IPS DF 4.7 (cell line): ENCODE measurements around the gene CCDC34.

Experiments used
- DNase-seq: peaks from one replicate; pipeline ENCODE4 v3.0.0-alpha.2; 2013; ENCODE audit warnings: low spot score; ENCODE audit errors: extremely low read depth

Gene CCDC34

GRCh38 chr11:27392278-27393114 is 29.5 kb upstream of the CCDC34 start:
- no peak for DNase-seq

GRCh38 chr11:27391331-27392015 is 28.5 kb upstream of the CCDC34 start:
- DNase-seq, result no peak

GRCh38 chr11:27390318-27391295 is 27.6 kb upstream of the CCDC34 start:
- DNase-seq, result no peak

GRCh38 chr11:27388869-27389268 is 25.9 kb upstream of the CCDC34 start:
- DNase-seq, result no peak

GRCh38 chr11:27388001-27388400 is 25.0 kb upstream of the CCDC34 start:
- no peak for DNase-seq

- DNase-seq, result no peak
Observed at GRCh38 chr11:27387362-27387761, 24.3 kb upstream of the CCDC34 start.

GRCh38 chr11:27386181-27386845 is 23.3 kb upstream of the CCDC34 start:
- DNase-seq, result no peak

- no peak for DNase-seq
Observed at GRCh38 chr11:27385245-27385644, 22.2 kb upstream of the CCDC34 start.

- no peak for DNase-seq
Observed at GRCh38 chr11:27384227-27384626, 21.2 kb upstream of the CCDC34 start.

GRCh38 chr11:27383645-27384044 is 20.6 kb upstream of the CCDC34 start:
- no peak for DNase-seq

- no peak for DNase-seq
Observed at GRCh38 chr11:27381238-27381666, 18.2 kb upstream of the CCDC34 start.

GRCh38 chr11:27380771-27381170 is 17.8 kb upstream of the CCDC34 start:
- no peak for DNase-seq

GRCh38 chr11:27379449-27379848 is 16.4 kb upstream of the CCDC34 start:
- DNase-seq, result no peak

GRCh38 chr11:27375370-27375769 is 12.4 kb upstream of the CCDC34 start:
- DNase-seq, result no peak

GRCh38 chr11:27373856-27374602 is 11.0 kb upstream of the CCDC34 start:
- DNase-seq, result no peak

- no peak for DNase-seq
Observed at GRCh38 chr11:27373392-27373791, 10.4 kb upstream of the CCDC34 start.

GRCh38 chr11:27372164-27372563 is 9.1 kb upstream of the CCDC34 start:
- no peak for DNase-seq

- DNase-seq, result no peak
Observed at GRCh38 chr11:27371489-27371888, 8.5 kb upstream of the CCDC34 start.

GRCh38 chr11:27370374-27370773 is 7.4 kb upstream of the CCDC34 start:
- no peak for DNase-seq

- DNase-seq, result no peak
Observed at GRCh38 chr11:27367881-27368280, 4.9 kb upstream of the CCDC34 start.
